Body of pancreas (tissue), 4 donors: Measurements from ENCODE around the gene SCUBE1. TPM values are rescaled to one million over a fixed set of nuclear protein-coding genes. Genes with fewer than 3 reads are reported as not detected.

Source experiments
- ATAC-seq: fragments of 150-250 bp; one replicate; pipeline ENCODE4 v1.9.1; 2016
- DNase-seq, 4 donors: peaks; one replicate each; pipeline ENCODE4 v3.0.0-alpha.2; 2019
- H3K27ac ChIP-seq, 4 donors: fragments of 200-600 bp; sonication (generic); 1 replicate in 3 of 4; 2 replicates in 1 of 4; pipeline versions ENCODE4 v1.5.1 to v1.6.1; 2016 to 2019; ENCODE audit warnings: mild to moderate bottlenecking in 1 of 4, mixed read lengths in 1 of 4, moderate library complexity in 1 of 4
- H3K27me3 ChIP-seq, 2 donors: fragments of 200-600 bp; sonication (generic); one replicate each; pipeline ENCODE4 v1.6.0; 2016; ENCODE audit warnings: mild to moderate bottlenecking in 1 of 2
- H3K36me3 ChIP-seq, 2 donors: fragments of 200-600 bp; sonication (generic); replicated peaks in 1 of 2; 2 replicates each; pipeline ENCODE4 v1.5.1; 2016; ENCODE audit warnings: low read depth in 2 of 2; ENCODE audit not compliant: insufficient read depth in 1 of 2
- H3K4me1 ChIP-seq: fragments of 200-600 bp; sonication (generic); one replicate; pipeline ENCODE4 v1.6.0; 2016
- H3K4me3 ChIP-seq, 2 donors: fragments of 200-600 bp; sonication (generic); 1 replicate in 1 of 2; 2 replicates in 1 of 2; pipeline ENCODE4 v1.5.1; 2016 to 2019
- H3K9me3 ChIP-seq, 3 donors: fragments of 200-600 bp; sonication (generic); 1 replicate in 2 of 3; 2 replicates in 1 of 3; pipeline ENCODE4 v1.5.1; 2016
- CTCF ChIP-seq, 7 experiments: fragments of 450-650 bp in 4 of 7; fragments of 200-600 bp in 3 of 7; sonication (generic) in 3 of 7; IDR thresholded peaks; one replicate each; pipeline ENCODE4 v1.5.1; 2016 to 2019; ENCODE audit warnings: antibody characterized with exemption in 7 of 7
- POLR2A ChIP-seq, 3 donors: fragments of 450-650 bp; IDR thresholded peaks; one replicate each; pipeline ENCODE4 v1.6.1; 2016; ENCODE audit warnings: antibody characterized with exemption in 3 of 3, mild to moderate bottlenecking in 2 of 3
- WGBS, 2 donors: methylation state at CpG; one replicate each; pipeline ENCODE4 v1.1.5; 2017; 5-methylcytosine and 5-hydroxymethylcytosine counted together
- intact Hi-C: fragments of 100-400 bp; cut with DNase I; formaldehyde crosslinking; loops from one replicate; pipeline ENCODE4 v1.15.1; 2023
- total RNA-seq, 2 donors: library from RNA; depleted of rRNA; stranded (reverse); fragments of >200 nt; gene quantifications; one replicate each; pipeline ENCODE4 v1.1.0, GENCODE V29; 2016

SCUBE1 gene
- total RNA-seq, 2 donors from 2014 or later: under 0.01 to 0.26 TPM

- no peak for ATAC-seq
- no peak for DNase-seq
- no peaks in the 10 kb centered on the region for H3K27me3 ChIP-seq
- H3K36me3 ChIP-seq: no peaks in the 10 kb centered on the region
- peaks cover 17% of the 10 kb centered on the region for H3K4me1 ChIP-seq
- H3K27ac ChIP-seq: no peak overlapping the region
- no peak for TF ChIP-seq POLR2A (IDR thresholded peaks at IDR 0.05)
- no peak for TF ChIP-seq CTCF (IDR thresholded peaks at IDR 0.05)
- H3K9me3 ChIP-seq: no peaks in the 10 kb centered on the region
- no peak overlapping the region for H3K4me3 ChIP-seq
- WGBS, 2 donors: 62% methylated on average over 6 of the region's 6 CpGs; no CpG with 5 or more reads in 1 of the 2 donors
- intact Hi-C loops: no loop called here
Measured at GRCh38 chr22:43148581-43148980, 194.6 kb downstream of the SCUBE1 start.

GRCh38 chr22:43147821-43148220, 195.4 kb downstream of the SCUBE1 start:
- DNase-seq (no peak), ATAC-seq (no peak)
- H3K27me3 ChIP-seq: no peaks in the 10 kb centered on the region
- H3K9me3 ChIP-seq: no peaks in the 10 kb centered on the region
- no peak overlapping the region for H3K4me3 ChIP-seq
- H3K27ac ChIP-seq: peak overlapping the region in 1 of 4 donors; percentile 49
- H3K4me1 ChIP-seq: peaks cover 14% of the 10 kb centered on the region
- WGBS, 2 donors: 55 to 59% methylated on average over 8 of the region's 8 CpGs
- TF ChIP-seq CTCF (IDR thresholded peaks at IDR 0.05) (no peak), POLR2A (IDR thresholded peaks at IDR 0.05) (no peak)
- intact Hi-C loops: no loop called here
- H3K36me3 ChIP-seq: no peaks in the 10 kb centered on the region

Other genes starting within 250 kb of the SCUBE1 start
- gene BIK, start 232.6 kb downstream of the SCUBE1 start, total RNA-seq: 10 to 100 TPM in 1 of 2 donors, 1 to 10 TPM in 1; 1.6 to 11.5 TPM
- gene MCAT, start 200.0 kb downstream of the SCUBE1 start, total RNA-seq: 10 to 100 TPM; 28.8 to 50.8 TPM
- 100 to 1,000 TPM; 113 to 225 TPM for gene TSPO, start 191.8 kb downstream of the SCUBE1 start, total RNA-seq
- gene TTLL12, start 156.2 kb downstream of the SCUBE1 start, total RNA-seq: 10 to 100 TPM; 21.0 to 25.1 TPM
- not detected for gene MPPED1, start 68.6 kb upstream of the SCUBE1 start, total RNA-seq